OCI-LY1 (cell line): ENCODE data around the gene CLCN5.

Source experiments
- CTCF ChIP-seq: fragments of 200-600 bp; sonication (generic), shearing (Covaris generic); IDR thresholded peaks from 2 replicates; pipeline ENCODE4 v1.5.1; 2017; ENCODE audit warnings: mild to moderate bottlenecking, antibody characterized with exemption, low read length, moderate library complexity, mixed read lengths
- EZH2 ChIP-seq: fragments of 200-600 bp; sonication (generic), shearing (Covaris generic); IDR thresholded peaks from 2 replicates; pipeline ENCODE4 v1.8.0; 2017; ENCODE audit warnings: borderline replicate concordance, mixed run types, mild to moderate bottlenecking, antibody characterized with exemption, low read length, moderate library complexity, mixed read lengths

DNA sequence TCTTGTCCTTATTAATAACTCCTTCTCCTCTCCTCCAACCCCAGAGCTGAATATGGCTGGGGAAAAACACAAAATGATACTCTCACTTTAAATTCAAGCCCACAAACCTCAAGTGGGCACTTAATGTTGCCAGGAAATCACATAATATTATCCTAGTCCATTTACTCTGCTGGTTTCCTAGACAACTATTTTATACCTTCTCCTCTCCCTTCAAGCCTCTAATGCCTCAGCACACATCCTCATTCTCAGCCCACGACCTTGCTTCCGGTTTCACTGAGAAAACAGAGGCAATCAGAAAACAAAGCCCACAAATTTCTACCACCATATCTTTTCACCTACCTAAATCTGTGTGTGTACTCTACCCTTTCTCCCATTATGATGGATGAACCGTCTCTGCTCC is 12.1 kb upstream of the CLCN5 start:
- TF ChIP-seq CTCF (no peak), EZH2 (no peak)
